Measurements from ENCODE around the gene HMOX2. TPM values are rescaled to one million over a fixed set of nuclear protein-coding genes. Genes with fewer than 3 reads are reported as not detected.
A peak's percentile ranks its signal among the peaks of the same experiment; 100 is the strongest.

HMOX2 gene
- total RNA-seq, 1 donor from 2014 or later = 31.8 TPM

DNA sequence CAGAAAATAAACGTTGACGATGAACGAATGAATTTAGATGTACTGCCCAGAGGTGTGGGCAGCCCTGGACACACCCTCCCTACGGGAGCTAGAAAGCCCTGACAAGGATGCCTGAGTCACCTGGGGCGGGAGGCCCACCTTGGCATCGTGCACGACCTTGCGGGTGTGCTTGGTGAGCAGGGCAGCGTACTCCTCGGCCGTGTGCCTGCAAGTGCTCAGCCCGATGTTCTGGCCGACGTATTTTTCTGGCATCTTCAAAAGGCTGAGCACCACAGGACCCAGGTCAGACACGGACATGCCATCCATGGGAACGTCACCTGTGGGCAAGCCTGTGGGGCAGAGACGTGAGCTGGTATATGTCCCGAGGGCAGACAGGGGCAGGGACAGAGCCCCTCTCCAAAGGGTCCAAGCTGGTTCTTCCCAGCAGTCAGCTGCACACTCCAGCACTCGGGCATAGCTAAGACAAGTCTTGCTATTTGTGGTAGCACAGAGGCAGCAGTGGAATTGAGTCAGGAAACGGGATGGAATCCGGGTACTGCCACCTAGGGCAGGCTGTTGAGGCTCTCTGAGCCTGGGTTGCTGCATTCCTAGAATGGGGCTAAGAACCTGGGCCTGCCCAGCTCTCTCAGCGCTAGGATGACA lies 12.6 kb upstream of the HMOX2 start:
- Histone ChIP-seq H3K4me1 (ENCODE audit: control insufficient read depth in 3 of 3, insufficient read depth in 3 of 3, low read length in 3 of 3) (no peaks in the 10 kb centered on the region), H3K9ac (ENCODE audit: low read depth in 1 of 3, low read length in 3 of 3) (no peak overlapping the region), H3K4me3 (ENCODE audit: low read length in 3 of 3) (no peak overlapping the region), H3K36me3 (ENCODE audit: control insufficient read depth in 3 of 3, insufficient read depth in 3 of 3, low read length in 3 of 3) (peaks cover 0 to 16% (median 15%) of the 10 kb centered on the region in 3 donors), H3K9me3 (ENCODE audit: control insufficient read depth in 3 of 3, low read length in 3 of 3) (no peaks in the 10 kb centered on the region), H3K27me3 (ENCODE audit: control insufficient read depth in 3 of 3, insufficient read depth in 3 of 3, low read length in 3 of 3) (no peaks in the 10 kb centered on the region), H3K27ac (ENCODE audit: low read depth, low read length) (no peak overlapping the region)

GRCh38 chr16:4465977-4466779 lies 10.0 kb upstream of the HMOX2 start:
- H3K9ac ChIP-seq (ENCODE audit: low read depth in 1 of 3, low read length in 3 of 3) = no peak overlapping the region
- H3K4me3 ChIP-seq (ENCODE audit: low read length in 3 of 3) = no peak overlapping the region
- no peak overlapping the region for H3K27ac ChIP-seq (ENCODE audit: low read depth, low read length)
- H3K27me3 ChIP-seq (ENCODE audit: control insufficient read depth in 3 of 3, insufficient read depth in 3 of 3, low read length in 3 of 3) = no peaks in the 10 kb centered on the region
- peaks cover 4 to 14% (median 14%) of the 10 kb centered on the region in 3 donors for H3K36me3 ChIP-seq (ENCODE audit: control insufficient read depth in 3 of 3, insufficient read depth in 3 of 3, low read length in 3 of 3)
- H3K9me3 ChIP-seq (ENCODE audit: control insufficient read depth in 3 of 3, low read length in 3 of 3) = no peaks in the 10 kb centered on the region
- no peaks in the 10 kb centered on the region for H3K4me1 ChIP-seq (ENCODE audit: control insufficient read depth in 3 of 3, insufficient read depth in 3 of 3, low read length in 3 of 3)

DNA sequence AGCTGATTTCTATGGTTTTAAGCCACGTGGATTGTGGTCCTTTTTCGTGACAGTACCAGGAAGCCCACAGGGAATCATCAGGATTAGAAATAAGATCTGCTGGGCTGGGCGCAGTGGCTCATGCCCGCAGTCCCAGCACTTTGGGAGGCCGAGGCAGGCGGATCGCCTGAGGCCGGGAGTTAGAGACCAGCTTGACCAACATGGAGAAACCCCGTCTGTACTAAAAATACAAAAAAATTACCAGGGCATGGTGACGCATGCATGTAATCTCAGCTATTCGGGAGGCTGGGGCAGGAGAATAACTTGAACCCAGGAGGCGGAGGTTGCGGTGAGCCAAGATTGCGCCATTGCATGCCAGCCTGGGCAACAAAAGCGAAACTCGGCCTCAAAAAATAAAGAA lies 8.3 kb upstream of the HMOX2 start:
- no peaks in the 10 kb centered on the region for H3K27me3 ChIP-seq (ENCODE audit: control insufficient read depth in 3 of 3, insufficient read depth in 3 of 3, low read length in 3 of 3)
- H3K36me3 ChIP-seq (ENCODE audit: control insufficient read depth in 3 of 3, insufficient read depth in 3 of 3, low read length in 3 of 3) = peaks cover 4 to 13% (median 12%) of the 10 kb centered on the region in 3 donors
- no peak overlapping the region for H3K4me3 ChIP-seq (ENCODE audit: low read length in 3 of 3)
- H3K9me3 ChIP-seq (ENCODE audit: control insufficient read depth in 3 of 3, low read length in 3 of 3) = no peaks in the 10 kb centered on the region
- H3K27ac ChIP-seq (ENCODE audit: low read depth, low read length) = no peak overlapping the region
- no peak overlapping the region for H3K9ac ChIP-seq (ENCODE audit: low read depth in 1 of 3, low read length in 3 of 3)
- no peaks in the 10 kb centered on the region for H3K4me1 ChIP-seq (ENCODE audit: control insufficient read depth in 3 of 3, insufficient read depth in 3 of 3, low read length in 3 of 3)

- Histone ChIP-seq H3K9ac (ENCODE audit: low read depth in 1 of 3, low read length in 3 of 3) (no peak overlapping the region), H3K9me3 (ENCODE audit: control insufficient read depth in 3 of 3, low read length in 3 of 3) (no peaks in the 10 kb centered on the region), H3K27ac (ENCODE audit: low read depth, low read length) (no peak overlapping the region), H3K4me3 (ENCODE audit: low read length in 3 of 3) (no peak overlapping the region), H3K27me3 (ENCODE audit: control insufficient read depth in 3 of 3, insufficient read depth in 3 of 3, low read length in 3 of 3) (no peaks in the 10 kb centered on the region), H3K4me1 (ENCODE audit: control insufficient read depth in 3 of 3, insufficient read depth in 3 of 3, low read length in 3 of 3) (no peaks in the 10 kb centered on the region), H3K36me3 (ENCODE audit: control insufficient read depth in 3 of 3, insufficient read depth in 3 of 3, low read length in 3 of 3) (peaks cover 4 to 13% (median 7%) of the 10 kb centered on the region in 3 donors)
Observed at GRCh38 chr16:4468972-4469371, 7.2 kb upstream of the HMOX2 start.

DNA sequence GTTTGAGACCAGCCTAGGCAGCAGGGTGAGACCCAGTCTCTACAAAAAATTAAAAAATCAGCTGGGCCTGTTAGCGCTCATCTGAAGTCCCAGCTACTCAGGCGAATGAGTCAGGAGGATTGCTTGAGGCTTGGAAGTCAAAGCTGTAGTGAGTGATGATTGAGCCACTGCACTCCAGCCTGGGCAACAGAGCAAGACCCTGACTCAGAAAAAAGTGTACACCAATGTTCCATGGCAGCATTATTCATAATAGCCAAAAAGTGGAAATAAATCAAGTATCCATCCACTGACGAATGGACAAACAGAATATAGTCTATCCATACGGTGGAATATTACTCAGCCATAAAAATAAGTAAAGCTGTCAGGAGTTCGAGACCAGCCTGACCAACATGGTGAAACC lies 4.3 kb upstream of the HMOX2 start:
- Histone ChIP-seq H3K9ac (ENCODE audit: low read depth in 1 of 3, low read length in 3 of 3) (no peak overlapping the region), H3K27me3 (ENCODE audit: control insufficient read depth in 3 of 3, insufficient read depth in 3 of 3, low read length in 3 of 3) (peaks cover 0 to 3% (median 0%) of the 10 kb centered on the region in 3 donors), H3K4me1 (ENCODE audit: control insufficient read depth in 3 of 3, insufficient read depth in 3 of 3, low read length in 3 of 3) (peaks cover 6 to 8% (median 6%) of the 10 kb centered on the region in 3 donors), H3K4me3 (ENCODE audit: low read length in 3 of 3) (no peak overlapping the region), H3K9me3 (ENCODE audit: control insufficient read depth in 3 of 3, low read length in 3 of 3) (no peaks in the 10 kb centered on the region), H3K27ac (ENCODE audit: low read depth, low read length) (no peak overlapping the region), H3K36me3 (ENCODE audit: control insufficient read depth in 3 of 3, insufficient read depth in 3 of 3, low read length in 3 of 3) (peaks cover 2 to 6% (median 4%) of the 10 kb centered on the region in 3 donors)

- no peak overlapping the region for H3K9ac ChIP-seq (ENCODE audit: low read depth in 1 of 3, low read length in 3 of 3)
- H3K36me3 ChIP-seq (ENCODE audit: control insufficient read depth in 3 of 3, insufficient read depth in 3 of 3, low read length in 3 of 3) = peaks cover 2 to 6% (median 4%) of the 10 kb centered on the region in 3 donors
- peaks cover 6 to 9% (median 8%) of the 10 kb centered on the region in 3 donors for H3K4me1 ChIP-seq (ENCODE audit: control insufficient read depth in 3 of 3, insufficient read depth in 3 of 3, low read length in 3 of 3)
- H3K27ac ChIP-seq (ENCODE audit: low read depth, low read length) = no peak overlapping the region
- peaks cover 0 to 3% (median 0%) of the 10 kb centered on the region in 3 donors for H3K27me3 ChIP-seq (ENCODE audit: control insufficient read depth in 3 of 3, insufficient read depth in 3 of 3, low read length in 3 of 3)
- H3K4me3 ChIP-seq (ENCODE audit: low read length in 3 of 3) = no peak overlapping the region
- no peaks in the 10 kb centered on the region for H3K9me3 ChIP-seq (ENCODE audit: control insufficient read depth in 3 of 3, low read length in 3 of 3)
Observed at GRCh38 chr16:4472880-4473279, 3.3 kb upstream of the HMOX2 start.

- peak within 1 kb of the TSS; percentile 52 to 77 (median 60) for H3K4me3 ChIP-seq (ENCODE audit: low read length in 3 of 3)
- peaks cover 0 to 3% (median 0%) of the 10 kb centered on the region in 3 donors for H3K27me3 ChIP-seq (ENCODE audit: control insufficient read depth in 3 of 3, insufficient read depth in 3 of 3, low read length in 3 of 3)
- peak within 1 kb of the TSS in 2 of 3 donors; percentile 23 to 70 for H3K9ac ChIP-seq (ENCODE audit: low read depth in 1 of 3, low read length in 3 of 3)
- no peaks in the 10 kb centered on the region for H3K9me3 ChIP-seq (ENCODE audit: control insufficient read depth in 3 of 3, low read length in 3 of 3)
- peaks cover 6 to 9% (median 8%) of the 10 kb centered on the region in 3 donors for H3K4me1 ChIP-seq (ENCODE audit: control insufficient read depth in 3 of 3, insufficient read depth in 3 of 3, low read length in 3 of 3)
- H3K36me3 ChIP-seq (ENCODE audit: control insufficient read depth in 3 of 3, insufficient read depth in 3 of 3, low read length in 3 of 3) = no peaks in the 10 kb centered on the region
- peak within 1 kb of the TSS; percentile 51 for H3K27ac ChIP-seq (ENCODE audit: low read depth, low read length)
Observed at GRCh38 chr16:4474192-4474961, 1.8 kb upstream of the HMOX2 start, which contains the start of gene NMRAL1. Gene NMRAL1 (minus strand): TSS chr16:4474625. CDS start chr16:4474132, 493 bp downstream.

GRCh38 chr16:4477966-4478365 lies 1.8 kb downstream of the HMOX2 start:
- H3K36me3 ChIP-seq (ENCODE audit: control insufficient read depth in 3 of 3, insufficient read depth in 3 of 3, low read length in 3 of 3) = no peaks in the 10 kb centered on the region
- no peak overlapping the region for H3K27ac ChIP-seq (ENCODE audit: low read depth, low read length)
- H3K4me1 ChIP-seq (ENCODE audit: control insufficient read depth in 3 of 3, insufficient read depth in 3 of 3, low read length in 3 of 3) = peaks cover 8 to 13% (median 11%) of the 10 kb centered on the region in 3 donors
- H3K9me3 ChIP-seq (ENCODE audit: control insufficient read depth in 3 of 3, low read length in 3 of 3) = no peaks in the 10 kb centered on the region
- no peak overlapping the region for H3K9ac ChIP-seq (ENCODE audit: low read depth in 1 of 3, low read length in 3 of 3)
- H3K4me3 ChIP-seq (ENCODE audit: low read length in 3 of 3) = no peak overlapping the region
- H3K27me3 ChIP-seq (ENCODE audit: control insufficient read depth in 3 of 3, insufficient read depth in 3 of 3, low read length in 3 of 3) = peaks cover 0 to 3% (median 0%) of the 10 kb centered on the region in 3 donors

GRCh38 chr16:4481526-4481925 lies 5.3 kb downstream of the HMOX2 start:
- Histone ChIP-seq H3K36me3 (ENCODE audit: control insufficient read depth in 3 of 3, insufficient read depth in 3 of 3, low read length in 3 of 3) (peaks cover 3 to 7% (median 5%) of the 10 kb centered on the region in 3 donors), H3K9me3 (ENCODE audit: control insufficient read depth in 3 of 3, low read length in 3 of 3) (no peaks in the 10 kb centered on the region), H3K4me3 (ENCODE audit: low read length in 3 of 3) (no peak overlapping the region), H3K9ac (ENCODE audit: low read depth in 1 of 3, low read length in 3 of 3) (no peak overlapping the region), H3K27ac (ENCODE audit: low read depth, low read length) (no peak overlapping the region), H3K27me3 (ENCODE audit: control insufficient read depth in 3 of 3, insufficient read depth in 3 of 3, low read length in 3 of 3) (no peaks in the 10 kb centered on the region), H3K4me1 (ENCODE audit: control insufficient read depth in 3 of 3, insufficient read depth in 3 of 3, low read length in 3 of 3) (peaks cover 5 to 11% (median 6%) of the 10 kb centered on the region in 3 donors)
